ENCODE measurements around the gene PHF20. TPM values are rescaled to one million over a fixed set of nuclear protein-coding genes. Genes with fewer than 3 reads are reported as not detected.

Gene PHF20
- total and polyA plus RNA-seq, 2 of the 13 experiments (the other 11 are each of a cell fraction or from before 2014, with no cell fraction given) = 22.8 to 34.1 TPM

DNA sequence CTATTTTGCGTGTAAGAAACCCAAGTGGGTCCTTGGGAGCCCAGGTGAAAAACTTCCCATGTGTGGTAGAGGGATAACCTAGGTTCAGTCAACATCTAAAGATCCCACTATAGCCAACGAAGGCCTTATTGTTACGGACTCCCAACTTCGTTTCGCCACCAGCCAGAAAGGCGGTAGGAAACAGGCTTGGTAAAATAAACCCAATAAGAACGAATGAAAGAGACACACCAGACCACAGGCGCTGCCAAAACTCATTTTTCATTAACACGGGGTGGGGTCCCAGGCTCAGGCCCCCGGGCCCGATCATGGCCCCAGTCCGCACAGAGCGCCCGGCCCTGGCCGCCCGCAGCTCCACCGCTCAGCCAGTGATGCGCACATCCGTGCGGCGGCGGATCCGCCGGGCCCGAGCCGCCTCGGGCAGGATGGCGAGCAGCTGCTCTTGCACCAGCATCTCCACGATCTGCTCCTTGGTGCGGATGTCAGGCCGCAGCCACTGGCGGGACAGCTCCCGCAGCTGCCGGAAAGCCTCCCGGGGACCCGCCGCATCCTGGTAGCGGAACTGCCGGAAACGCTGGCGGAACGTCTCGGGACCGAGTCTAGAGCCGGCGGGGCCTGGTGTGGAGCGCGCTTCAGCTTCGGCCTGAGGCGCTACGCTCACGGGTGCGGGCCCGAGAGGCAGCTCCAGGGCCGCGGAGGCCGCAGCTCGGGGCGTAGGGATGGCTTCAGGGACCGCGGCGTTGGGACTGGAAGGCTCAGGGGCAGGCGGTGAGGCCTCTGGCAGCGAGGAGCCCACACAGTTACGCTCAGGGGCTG, 181.8 kb downstream of the PHF20 start (continued):
- TF ChIP-seq, protein P1, sequence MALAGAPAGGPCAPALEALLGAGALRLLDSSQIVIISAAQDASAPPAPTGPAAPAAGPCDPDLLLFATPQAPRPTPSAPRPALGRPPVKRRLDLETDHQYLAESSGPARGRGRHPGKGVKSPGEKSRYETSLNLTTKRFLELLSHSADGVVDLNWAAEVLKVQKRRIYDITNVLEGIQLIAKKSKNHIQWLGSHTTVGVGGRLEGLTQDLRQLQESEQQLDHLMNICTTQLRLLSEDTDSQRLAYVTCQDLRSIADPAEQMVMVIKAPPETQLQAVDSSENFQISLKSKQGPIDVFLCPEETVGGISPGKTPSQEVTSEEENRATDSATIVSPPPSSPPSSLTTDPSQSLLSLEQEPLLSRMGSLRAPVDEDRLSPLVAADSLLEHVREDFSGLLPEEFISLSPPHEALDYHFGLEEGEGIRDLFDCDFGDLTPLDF (CRISPR knock-in tag; IDR thresholded peaks at IDR 0.05) = no peak; the same call in 1 of the 2 replicates
- TF ChIP-seq MTF1 (CRISPR knock-in tag; IDR thresholded peaks at IDR 0.05) (peak; percentile 73; the same call in 1 of the 2 replicates), NR2F2 (IDR thresholded peaks at IDR 0.05; ENCODE audit: borderline replicate concordance, low read depth) (no peak), EHMT2 (IDR thresholded peaks at IDR 0.05; ENCODE audit: borderline replicate concordance, low read depth, low read length) (no peak), HOXD1 (CRISPR knock-in tag; IDR thresholded peaks at IDR 0.05) (peak; percentile 67; the same call in 1 of the 2 replicates), AGO2 (optimal IDR thresholded peaks at IDR 0.05; ENCODE audit: low read depth, low read length) (peak; percentile 99), MLLT10 (CRISPR knock-in tag; IDR thresholded peaks at IDR 0.05) (0 out of 2 replicates have a peak, but pooled peaks have one; percentile 42), ZBTB39 (CRISPR knock-in tag; IDR thresholded peaks at IDR 0.05) (peak; percentile 94; the same call in 1 of the 2 replicates), ZNF777 (CRISPR knock-in tag; IDR thresholded peaks at IDR 0.05) (peak; percentile 16), XBP1 (CRISPR knock-in tag; IDR thresholded peaks at IDR 0.05) (no peak), XRCC5 (optimal IDR thresholded peaks at IDR 0.05; ENCODE audit: low read length) (no peak), ZNF280D (CRISPR knock-in tag; IDR thresholded peaks at IDR 0.05) (no peak)
- TF ChIP-seq, protein P2, sequence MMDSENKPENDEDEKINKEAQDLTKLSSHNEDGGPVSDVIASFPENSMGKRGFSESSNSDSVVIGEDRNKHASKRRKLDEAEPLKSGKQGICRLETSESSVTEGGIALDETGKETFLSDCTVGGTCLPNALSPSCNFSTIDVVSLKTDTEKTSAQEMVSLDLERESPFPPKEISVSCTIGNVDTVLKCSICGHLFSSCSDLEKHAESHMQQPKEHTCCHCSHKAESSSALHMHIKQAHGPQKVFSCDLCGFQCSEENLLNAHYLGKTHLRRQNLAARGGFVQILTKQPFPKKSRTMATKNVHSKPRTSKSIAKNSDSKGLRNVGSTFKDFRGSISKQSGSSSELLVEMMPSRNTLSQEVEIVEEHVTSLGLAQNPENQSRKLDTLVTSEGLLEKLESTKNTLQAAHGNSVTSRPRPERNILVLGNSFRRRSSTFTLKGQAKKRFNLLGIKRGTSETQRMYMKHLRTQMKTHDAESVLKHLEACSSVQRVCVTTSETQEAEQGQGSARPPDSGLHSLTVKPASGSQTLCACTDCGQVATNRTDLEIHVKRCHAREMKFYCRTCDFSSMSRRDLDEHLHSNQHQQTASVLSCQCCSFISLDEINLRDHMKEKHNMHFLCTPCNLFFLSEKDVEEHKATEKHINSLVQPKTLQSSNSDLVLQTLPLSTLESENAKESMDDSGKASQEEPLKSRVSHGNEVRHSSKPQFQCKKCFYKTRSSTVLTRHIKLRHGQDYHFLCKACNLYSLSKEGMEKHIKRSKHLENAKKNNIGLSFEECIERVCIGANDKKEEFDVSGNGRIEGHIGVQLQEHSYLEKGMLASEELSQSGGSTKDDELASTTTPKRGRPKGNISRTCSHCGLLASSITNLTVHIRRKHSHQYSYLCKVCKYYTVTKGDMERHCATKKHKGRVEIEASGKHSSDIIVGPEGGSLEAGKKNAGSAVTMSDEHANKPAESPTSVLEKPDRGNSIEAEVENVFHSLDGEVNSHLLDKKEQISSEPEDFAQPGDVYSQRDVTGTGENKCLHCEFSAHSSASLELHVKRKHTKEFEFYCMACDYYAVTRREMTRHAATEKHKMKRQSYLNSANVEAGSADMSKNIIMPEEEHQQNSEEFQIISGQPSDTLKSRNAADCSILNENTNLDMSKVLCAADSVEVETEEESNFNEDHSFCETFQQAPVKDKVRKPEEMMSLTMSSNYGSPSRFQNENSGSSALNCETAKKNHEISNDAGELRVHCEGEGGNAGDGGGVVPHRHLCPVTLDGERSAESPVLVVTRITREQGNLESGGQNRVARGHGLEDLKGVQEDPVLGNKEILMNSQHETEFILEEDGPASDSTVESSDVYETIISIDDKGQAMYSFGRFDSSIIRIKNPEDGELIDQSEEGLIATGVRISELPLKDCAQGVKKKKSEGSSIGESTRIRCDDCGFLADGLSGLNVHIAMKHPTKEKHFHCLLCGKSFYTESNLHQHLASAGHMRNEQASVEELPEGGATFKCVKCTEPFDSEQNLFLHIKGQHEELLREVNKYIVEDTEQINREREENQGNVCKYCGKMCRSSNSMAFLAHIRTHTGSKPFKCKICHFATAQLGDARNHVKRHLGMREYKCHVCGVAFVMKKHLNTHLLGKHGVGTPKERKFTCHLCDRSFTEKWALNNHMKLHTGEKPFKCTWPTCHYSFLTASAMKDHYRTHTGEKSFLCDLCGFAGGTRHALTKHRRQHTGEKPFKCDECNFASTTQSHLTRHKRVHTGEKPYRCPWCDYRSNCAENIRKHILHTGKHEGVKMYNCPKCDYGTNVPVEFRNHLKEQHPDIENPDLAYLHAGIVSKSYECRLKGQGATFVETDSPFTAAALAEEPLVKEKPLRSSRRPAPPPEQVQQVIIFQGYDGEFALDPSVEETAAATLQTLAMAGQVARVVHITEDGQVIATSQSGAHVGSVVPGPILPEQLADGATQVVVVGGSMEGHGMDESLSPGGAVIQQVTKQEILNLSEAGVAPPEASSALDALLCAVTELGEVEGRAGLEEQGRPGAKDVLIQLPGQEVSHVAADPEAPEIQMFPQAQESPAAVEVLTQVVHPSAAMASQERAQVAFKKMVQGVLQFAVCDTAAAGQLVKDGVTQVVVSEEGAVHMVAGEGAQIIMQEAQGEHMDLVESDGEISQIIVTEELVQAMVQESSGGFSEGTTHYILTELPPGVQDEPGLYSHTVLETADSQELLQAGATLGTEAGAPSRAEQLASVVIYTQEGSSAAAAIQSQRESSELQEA (CRISPR knock-in tag; IDR thresholded peaks at IDR 0.05; ENCODE audit: not compliant biosample characterization) = no peak
